Neuronal stem cell (in vitro differentiated cells): Measurements from ENCODE around the gene STXBP1.

Source experiments
- DNase-seq: peaks from one replicate; pipeline ENCODE4 v3.0.0-alpha.2; 2013; ENCODE audit warnings: low spot score
- H2AFZ ChIP-seq: one replicate; pipeline ENCODE4 v1.6.1; 2013; ENCODE audit warnings: mild to moderate bottlenecking, low read length, inconsistent platforms
- H2AK5ac ChIP-seq: 2 replicates; pipeline ENCODE4 v1.6.1; 2013; ENCODE audit warnings: low read depth, mild to moderate bottlenecking, inconsistent platforms, low read length, moderate library complexity, mixed read lengths
- H2BK120ac ChIP-seq: 2 replicates; pipeline ENCODE4 v1.6.1; 2013; ENCODE audit warnings: low read depth, mild to moderate bottlenecking, inconsistent platforms, low read length, moderate library complexity, mixed read lengths
- H2BK12ac ChIP-seq: one replicate; pipeline ENCODE4 v1.6.1; 2013; ENCODE audit warnings: low read length, inconsistent platforms
- H2BK15ac ChIP-seq: 2 replicates; pipeline ENCODE4 v1.6.1; 2013; ENCODE audit warnings: mild to moderate bottlenecking, low read length, inconsistent platforms, mixed read lengths
- H2BK5ac ChIP-seq: one replicate; pipeline ENCODE4 v1.6.1; 2013; ENCODE audit warnings: inconsistent platforms, mild to moderate bottlenecking, low read length, moderate library complexity
- H3K14ac ChIP-seq: one replicate; pipeline ENCODE4 v1.6.1; 2013; ENCODE audit warnings: low read length, inconsistent platforms
- H3K18ac ChIP-seq: 2 replicates; pipeline ENCODE4 v1.6.1; 2013; ENCODE audit warnings: low read length, inconsistent platforms
- H3K23ac ChIP-seq: 2 replicates; pipeline ENCODE4 v1.6.1; 2013; ENCODE audit warnings: low read depth, mild to moderate bottlenecking, mixed read lengths, low read length, inconsistent platforms; ENCODE audit not compliant: poor library complexity
- H3K27ac ChIP-seq: replicated peaks from 3 replicates; pipeline ENCODE4 v1.5.1; 2013; ENCODE audit warnings: low read length, inconsistent platforms
- H3K27me3 ChIP-seq, 3 experiments: 2 replicates each; pipeline ENCODE4 v1.6.1; 2013; ENCODE audit warnings: low read length in 3 of 3, mild to moderate bottlenecking in 2 of 3, inconsistent platforms in 1 of 3, low read depth in 1 of 3, mixed read lengths in 1 of 3, moderate library complexity in 1 of 3; ENCODE audit not compliant: control insufficient read depth in 3 of 3, insufficient read depth in 3 of 3
- H3K36me3 ChIP-seq, 2 donors: replicated peaks in 1 of 2; 2 replicates each; pipeline ENCODE4 v1.6.1; 2013; ENCODE audit warnings: low read length in 2 of 2; ENCODE audit not compliant: control insufficient read depth in 2 of 2, insufficient read depth in 2 of 2
- H3K4ac ChIP-seq: 2 replicates; pipeline ENCODE4 v1.6.1; 2013; ENCODE audit warnings: inconsistent platforms, mild to moderate bottlenecking, low read length, moderate library complexity
- H3K4me1 ChIP-seq, 2 donors: 1 replicate in 1 of 2; 2 replicates in 1 of 2; pipeline ENCODE4 v1.6.1; 2013; ENCODE audit warnings: low read length in 2 of 2, low read depth in 1 of 2; ENCODE audit not compliant: control insufficient read depth in 2 of 2, insufficient read depth in 1 of 2
- H3K4me2 ChIP-seq: one replicate; pipeline ENCODE4 v1.6.1; 2013; ENCODE audit warnings: mild to moderate bottlenecking, low read length, inconsistent platforms; ENCODE audit not compliant: insufficient read depth, poor library complexity, severe bottlenecking
- H3K4me3 ChIP-seq, 2 donors: 2 replicates each; pipeline ENCODE4 v1.5.1; 2013; ENCODE audit warnings: low read length in 2 of 2, mild to moderate bottlenecking in 2 of 2, inconsistent platforms in 1 of 2, moderate library complexity in 1 of 2
- H3K79me1 ChIP-seq: one replicate; pipeline ENCODE4 v1.6.1; 2013; ENCODE audit warnings: low read depth, mild to moderate bottlenecking, inconsistent platforms, low read length, moderate library complexity
- H3K9ac ChIP-seq: one replicate; pipeline ENCODE4 v1.6.1; 2013; ENCODE audit warnings: mild to moderate bottlenecking, low read depth, low read length, inconsistent platforms; ENCODE audit not compliant: poor library complexity
- H3K9me3 ChIP-seq, 2 donors: replicated peaks in 1 of 2; 2 replicates each; pipeline versions ENCODE3 to v1.6.1; 2013; ENCODE audit warnings: low read length in 2 of 2, mild to moderate bottlenecking in 2 of 2, inconsistent platforms in 1 of 2, low read depth in 1 of 2, mixed read lengths in 1 of 2, moderate library complexity in 1 of 2; ENCODE audit not compliant: control insufficient read depth in 2 of 2, insufficient read depth in 1 of 2
- H4K8ac ChIP-seq: one replicate; pipeline ENCODE4 v1.6.1; 2013; ENCODE audit warnings: low read depth, mild to moderate bottlenecking, inconsistent platforms, low read length, moderate library complexity
- H4K91ac ChIP-seq: one replicate; pipeline ENCODE4 v1.6.1; 2013; ENCODE audit warnings: low read length, low read depth, mild to moderate bottlenecking, inconsistent platforms; ENCODE audit not compliant: poor library complexity
- WGBS, 2 donors: extraction: QIAGEN DNeasy Blood & Tissue Kit; methylation state at CpG; one replicate each; pipeline ENCODE4 v1.1.7; 2013; ENCODE audit warnings: missing lambda C conversion rate in 2 of 2, mixed read lengths in 1 of 2; ENCODE audit not compliant: insufficient read length in 2 of 2, insufficient replicate concordance in 1 of 2; ENCODE audit errors: extremely low coverage in 2 of 2; 5-methylcytosine and 5-hydroxymethylcytosine counted together

STXBP1 gene

GRCh38 chr9:127629468-127630081, 17.5 kb downstream of the STXBP1 start:
- Histone ChIP-seq H3K9me3 (no peaks in the 10 kb centered on the region), H2AK5ac (no peak overlapping the region), H3K18ac (no peak overlapping the region), H3K27ac (no peak overlapping the region), H3K4ac (no peak overlapping the region), H2AFZ (no peak overlapping the region), H3K23ac (peak overlapping the region; percentile 86), H3K4me1 (peaks cover 0 to 8% of the 10 kb centered on the region in 2 donors), H3K9ac (peak overlapping the region; percentile 68), H2BK12ac (no peak overlapping the region), H3K4me3 (no peak overlapping the region), H3K36me3 (no peaks in the 10 kb centered on the region), H4K91ac (no peak overlapping the region), H4K8ac (no peak overlapping the region), H3K4me2 (no peak overlapping the region), H2BK5ac (no peak overlapping the region), H2BK15ac (no peak overlapping the region), H2BK120ac (no peak overlapping the region), H3K27me3 (no peaks in the 10 kb centered on the region), H3K14ac (peak overlapping the region; percentile 23), H3K79me1 (no peaks in the 10 kb centered on the region)
- WGBS, 2 donors, result no CpG with 5 or more reads among the region's 8 CpGs
- no peak for DNase-seq

- no peak overlapping the region for H3K27ac ChIP-seq
- H4K8ac ChIP-seq, result no peak overlapping the region
- H3K9me3 ChIP-seq, result no peaks in the 10 kb centered on the region
- no peak overlapping the region for H3K9ac ChIP-seq
- H2AFZ ChIP-seq, result no peak overlapping the region
- no peaks in the 10 kb centered on the region for H3K79me1 ChIP-seq
- H3K23ac ChIP-seq, result no peak overlapping the region
- H3K27me3 ChIP-seq, result no peaks in the 10 kb centered on the region
- H3K36me3 ChIP-seq, result no peaks in the 10 kb centered on the region
- H2BK120ac ChIP-seq, result no peak overlapping the region
- no peak overlapping the region for H2AK5ac ChIP-seq
- no peak overlapping the region for H3K4me2 ChIP-seq
- no peak overlapping the region for H2BK15ac ChIP-seq
- H2BK12ac ChIP-seq, result no peak overlapping the region
- no peak overlapping the region for H4K91ac ChIP-seq
- H3K4me3 ChIP-seq, result no peak overlapping the region
- peaks cover 0 to 8% of the 10 kb centered on the region in 2 donors for H3K4me1 ChIP-seq
- no peak for DNase-seq
- no peak overlapping the region for H3K14ac ChIP-seq
- H3K18ac ChIP-seq, result no peak overlapping the region
- H3K4ac ChIP-seq, result no peak overlapping the region
- no CpG with 5 or more reads among the region's 13 CpGs for WGBS, 2 donors
- no peak overlapping the region for H2BK5ac ChIP-seq
Observed at GRCh38 chr9:127633216-127633862, 21.3 kb downstream of the STXBP1 start.

DNA sequence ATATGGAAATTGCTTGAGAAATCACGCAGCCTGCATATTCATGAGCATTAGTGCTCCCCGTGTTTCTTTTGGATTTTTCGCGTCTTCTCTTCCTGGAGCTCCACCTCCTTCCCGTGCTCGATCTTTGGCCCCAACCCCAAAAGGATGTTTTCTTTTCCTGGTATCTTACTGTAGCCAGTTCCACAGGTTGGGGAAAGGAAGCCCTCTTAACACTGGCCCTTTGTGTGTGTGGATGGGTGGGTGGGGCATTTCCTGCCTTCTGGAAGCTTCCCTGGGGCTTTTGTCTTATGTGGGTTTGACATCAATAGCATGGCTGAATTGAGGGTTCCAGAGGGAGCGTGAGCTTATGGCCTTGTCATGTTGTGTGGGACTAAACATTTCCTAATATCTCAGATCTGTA, 21.9 kb downstream of the STXBP1 start:
- Histone ChIP-seq H3K4ac (no peak overlapping the region), H2AFZ (no peak overlapping the region), H2BK12ac (no peak overlapping the region), H3K9me3 (no peaks in the 10 kb centered on the region), H3K27me3 (no peaks in the 10 kb centered on the region), H2BK5ac (no peak overlapping the region), H3K18ac (no peak overlapping the region), H3K14ac (no peak overlapping the region), H3K36me3 (no peaks in the 10 kb centered on the region), H3K79me1 (no peaks in the 10 kb centered on the region), H3K4me1 (peaks cover 0 to 8% of the 10 kb centered on the region in 2 donors), H2BK120ac (no peak overlapping the region), H4K8ac (no peak overlapping the region), H3K9ac (no peak overlapping the region), H3K27ac (no peak overlapping the region), H3K23ac (no peak overlapping the region), H3K4me2 (no peak overlapping the region), H2AK5ac (no peak overlapping the region), H4K91ac (no peak overlapping the region), H3K4me3 (no peak overlapping the region), H2BK15ac (no peak overlapping the region)
- no peak for DNase-seq
- WGBS, 2 donors, result no CpG with 5 or more reads among the region's 7 CpGs

DNA sequence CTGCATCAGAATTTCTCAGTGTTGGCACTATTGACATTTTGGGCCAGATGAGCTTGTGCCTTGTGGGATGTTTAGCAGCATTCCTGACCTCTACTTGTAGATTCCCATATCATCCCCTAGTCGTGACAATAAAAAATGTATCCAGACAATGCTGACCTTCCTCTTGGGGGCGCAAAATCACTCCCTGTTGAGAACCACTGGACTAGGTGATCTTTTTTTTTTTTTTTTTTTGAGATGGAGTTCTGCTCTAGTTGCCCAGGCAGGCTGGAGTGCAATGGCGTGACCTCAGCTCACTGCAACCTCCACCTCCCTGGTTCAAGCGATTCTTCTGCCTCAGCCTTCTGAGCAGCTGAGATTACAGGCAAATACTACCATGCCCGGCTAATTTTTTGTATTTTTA, 22.6 kb downstream of the STXBP1 start:
- no peak for DNase-seq
- WGBS, 2 donors, result no CpG with 5 or more reads among the region's 5 CpGs

More for the DNA sequence above, 22.6 kb downstream of the STXBP1 start:
- Histone ChIP-seq H2BK120ac (no peak overlapping the region), H3K36me3 (no peaks in the 10 kb centered on the region), H2BK5ac (no peak overlapping the region), H3K4ac (no peak overlapping the region), H3K18ac (no peak overlapping the region), H2BK12ac (no peak overlapping the region), H3K9me3 (no peaks in the 10 kb centered on the region), H2BK15ac (no peak overlapping the region), H3K27me3 (no peaks in the 10 kb centered on the region), H3K4me3 (no peak overlapping the region), H3K79me1 (no peaks in the 10 kb centered on the region), H4K8ac (no peak overlapping the region), H3K23ac (no peak overlapping the region), H2AFZ (no peak overlapping the region), H3K4me1 (peaks cover 0 to 4% of the 10 kb centered on the region in 2 donors), H3K14ac (no peak overlapping the region), H3K27ac (no peak overlapping the region), H3K9ac (no peak overlapping the region), H3K4me2 (no peak overlapping the region), H4K91ac (no peak overlapping the region), H2AK5ac (no peak overlapping the region)
